Brain microvascular endothelial cell (primary cell): Measurements from ENCODE around the gene RAB29.

ENCODE experiments used
- DNase-seq: peaks from one replicate; pipeline ENCODE4 v3.0.0-alpha.2; 2020
- H3K27ac ChIP-seq: fragments of 250-450 bp; sonication (Bioruptor Pico); 2 replicates; pipeline ENCODE4 v1.5.1; 2020; ENCODE audit warnings: mild to moderate bottlenecking, moderate library complexity
- H3K27me3 ChIP-seq: fragments of 250-450 bp; sonication (Bioruptor Pico); replicated peaks from 2 replicates; pipeline ENCODE4 v1.5.1; 2020; ENCODE audit warnings: mild to moderate bottlenecking
- H3K36me3 ChIP-seq: fragments of 250-450 bp; sonication (Bioruptor Pico); replicated peaks from 2 replicates; pipeline ENCODE4 v1.5.1; 2020; ENCODE audit warnings: mild to moderate bottlenecking
- H3K4me3 ChIP-seq: 2 replicates; pipeline ENCODE4 v1.5.1; 2011; ENCODE audit warnings: low read depth, mild to moderate bottlenecking, control low read depth, low read length, moderate library complexity
- CTCF ChIP-seq: IDR thresholded peaks from 2 replicates; pipeline ENCODE4 v1.5.1; 2011; ENCODE audit warnings: low read depth, mild to moderate bottlenecking, moderate library complexity, low read length, control low read depth, inconsistent platforms; ENCODE audit errors: missing control alignments
- in situ Hi-C: cut with HindIII; loops from 2 replicates; pipeline ENCODE4 v1.10.0; 2017; ENCODE audit warnings: low sequenced_read_pairs, low pct_ligation_motif_present

RAB29 gene

GRCh38 chr1:205800981-205801703 lies 25.9 kb upstream of the RAB29 start:
- TF ChIP-seq CTCF: no peak
- no peak overlapping the region for H3K4me3 ChIP-seq
- DNase-seq: no peak
- no peaks in the 10 kb centered on the region for H3K36me3 ChIP-seq
- in situ Hi-C loops: no loop called here
- no peak overlapping the region for H3K27ac ChIP-seq
- H3K27me3 ChIP-seq: no peaks in the 10 kb centered on the region

- TF ChIP-seq CTCF: no peak
- Histone ChIP-seq H3K36me3 (no peaks in the 10 kb centered on the region), H3K4me3 (no peak overlapping the region), H3K27ac (no peak overlapping the region), H3K27me3 (no peaks in the 10 kb centered on the region)
- in situ Hi-C loops: no loop called here
- DNase-seq: no peak
Measured at GRCh38 chr1:205800427-205800826, 25.1 kb upstream of the RAB29 start.

- no peak for TF ChIP-seq CTCF
- in situ Hi-C loops: loop anchor here (25.0 kb wide), 1 partner anchor 314 kb away; the partner anchor contains the start of gene AVPR1B
- Histone ChIP-seq H3K27ac (no peak overlapping the region), H3K36me3 (peaks cover 5% of the 10 kb centered on the region), H3K27me3 (no peaks in the 10 kb centered on the region), H3K4me3 (no peak overlapping the region)
- DNase-seq: no peak
Measured at GRCh38 chr1:205798577-205798976, 23.3 kb upstream of the RAB29 start.

- Histone ChIP-seq H3K27ac (no peak overlapping the region), H3K4me3 (no peak overlapping the region), H3K27me3 (no peaks in the 10 kb centered on the region), H3K36me3 (peaks cover 5% of the 10 kb centered on the region)
- TF ChIP-seq CTCF: no peak
- DNase-seq: no peak
- in situ Hi-C loops: loop anchor here (25.0 kb wide), 1 partner anchor 315 kb away; the partner anchor contains the start of gene AVPR1B
Measured at GRCh38 chr1:205797168-205797567, 21.9 kb upstream of the RAB29 start.

- TF ChIP-seq CTCF: no peak
- Histone ChIP-seq H3K27ac (no peak overlapping the region), H3K27me3 (no peaks in the 10 kb centered on the region), H3K4me3 (no peak overlapping the region), H3K36me3 (peaks cover 8% of the 10 kb centered on the region)
- in situ Hi-C loops: loop anchor here (25.0 kb wide), 1 partner anchor 318 kb away; the partner anchor contains the start of gene AVPR1B
- DNase-seq: no peak
Measured at GRCh38 chr1:205794011-205794730, 18.9 kb upstream of the RAB29 start.
